Measurements from ENCODE around the gene ADIRF.
"Not testable (repeated sequence)": the region's sequence is repeated elsewhere in the genome, so short reads cannot be mapped to it uniquely, and the experiment has no call there.

ADIRF gene

DNA sequence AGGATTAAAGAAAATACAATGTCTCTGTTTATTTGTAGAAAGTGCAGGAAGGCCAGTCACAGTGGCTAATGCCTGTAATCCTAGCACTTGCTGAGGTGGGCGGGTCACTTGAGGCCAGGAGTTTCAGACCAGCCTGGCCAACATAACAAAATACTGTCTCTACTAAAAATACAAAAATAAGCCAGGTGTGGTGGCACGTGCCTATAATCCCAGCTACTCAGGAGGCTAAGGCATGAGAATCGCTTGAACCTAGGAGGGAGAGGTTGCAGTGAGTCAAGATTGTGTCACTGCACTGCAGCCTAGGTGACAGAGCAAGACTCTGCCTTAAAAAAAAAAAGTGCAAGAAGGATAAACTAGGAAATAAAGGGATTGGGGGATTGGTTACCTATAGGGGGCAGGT, 10.2 kb downstream of the ADIRF start:
- not testable (repeated sequence) for DNase-seq (ENCODE audit: low read depth in 2 of 2)

GRCh38 chr10:86979296-86979818, 11.1 kb downstream of the ADIRF start:
- no peak for DNase-seq (ENCODE audit: low read depth in 2 of 2)

- no peak for DNase-seq (ENCODE audit: low read depth in 2 of 2)
Measured at GRCh38 chr10:86979977-86980448, 11.7 kb downstream of the ADIRF start.

- DNase-seq (ENCODE audit: low read depth in 2 of 2), result not testable (repeated sequence)
Measured at GRCh38 chr10:86981020-86981419, 12.7 kb downstream of the ADIRF start.

DNA sequence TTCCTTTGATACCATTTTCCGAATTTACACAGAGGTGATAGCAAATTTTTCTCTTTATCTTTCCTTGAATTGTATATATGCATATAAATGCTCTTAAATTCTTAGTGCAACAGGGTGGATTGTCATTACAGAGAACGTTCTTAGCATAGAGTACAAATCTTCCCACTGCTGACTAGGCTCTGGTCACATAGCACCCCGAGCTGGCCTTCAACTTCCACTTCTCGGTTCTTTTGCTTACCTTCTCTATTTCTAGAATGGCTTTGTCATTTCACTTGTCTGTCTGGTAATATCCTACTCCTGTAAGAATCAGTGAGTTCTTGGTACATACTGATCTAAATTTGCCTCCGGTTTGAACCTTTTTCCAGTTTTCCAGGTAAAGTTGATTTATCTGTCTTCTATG, 13.4 kb downstream of the ADIRF start:
- no peak for DNase-seq (ENCODE audit: low read depth in 2 of 2)

- DNase-seq (ENCODE audit: low read depth in 2 of 2), result not testable (repeated sequence)
Measured at GRCh38 chr10:86984498-86984897, 16.2 kb downstream of the ADIRF start.

- DNase-seq (ENCODE audit: low read depth in 2 of 2), result no peak
Measured at GRCh38 chr10:86988520-86988919, 20.2 kb downstream of the ADIRF start.

DNA sequence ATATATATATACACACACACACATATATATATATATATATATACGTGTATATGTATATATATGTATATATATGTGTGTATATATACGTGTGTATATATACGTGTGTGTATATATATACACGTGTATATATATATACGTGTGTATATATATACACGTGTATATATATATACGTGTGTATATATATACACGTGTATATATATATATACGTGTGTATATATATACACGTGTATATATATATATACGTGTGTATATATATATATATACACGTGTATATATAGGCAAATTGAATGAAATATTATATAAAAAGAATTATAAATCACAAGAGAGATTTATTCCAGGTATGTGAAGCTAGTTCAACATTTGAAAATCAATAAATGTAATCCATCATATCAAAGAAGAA, 23.1 kb downstream of the ADIRF start:
- DNase-seq (ENCODE audit: low read depth in 2 of 2), result not testable (repeated sequence)

- DNase-seq (ENCODE audit: low read depth in 2 of 2), result no peak
Measured at GRCh38 chr10:86992456-86992855, 24.2 kb downstream of the ADIRF start.

DNA sequence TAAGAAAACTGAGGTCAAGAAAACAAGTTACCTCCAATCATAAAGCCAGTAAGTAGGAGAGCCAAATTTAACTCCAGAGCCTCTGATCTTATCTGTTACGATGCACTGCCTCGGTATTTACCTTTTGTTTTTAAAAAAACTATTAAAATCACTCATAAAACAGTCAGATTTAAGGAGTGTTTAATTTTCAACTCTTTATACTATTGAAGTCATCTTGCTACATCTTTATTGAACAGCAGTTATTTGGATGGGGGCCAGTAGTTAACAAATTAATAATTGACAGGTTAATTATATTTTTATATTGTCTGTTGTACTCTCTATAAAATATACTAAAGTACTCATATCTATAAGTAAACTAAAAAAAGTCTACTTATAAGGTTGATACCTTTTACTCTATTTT, 24.6 kb downstream of the ADIRF start:
- no peak for DNase-seq (ENCODE audit: low read depth in 2 of 2)

- not testable (repeated sequence) for DNase-seq (ENCODE audit: low read depth in 2 of 2)
Measured at GRCh38 chr10:86999802-87000403, 31.6 kb downstream of the ADIRF start.

DNA sequence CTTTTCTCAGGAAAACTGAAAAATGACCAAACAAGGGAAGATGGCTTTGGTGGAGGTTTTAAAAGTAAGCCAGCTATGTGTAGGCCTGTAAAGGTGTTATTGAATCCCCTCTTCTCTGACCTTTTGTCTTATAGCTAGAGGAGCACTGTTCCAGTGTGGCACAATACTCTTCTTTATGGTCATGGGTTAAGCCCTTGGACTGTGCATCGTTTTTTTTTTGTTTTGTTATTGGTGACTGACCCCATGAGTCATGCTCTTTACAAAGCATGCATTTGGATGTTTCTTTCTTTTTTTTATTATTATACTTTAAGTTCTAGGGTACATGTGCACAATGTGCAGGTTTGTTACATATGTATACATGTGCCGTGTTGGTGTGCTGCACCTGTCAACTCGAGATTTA, 32.2 kb downstream of the ADIRF start:
- DNase-seq (ENCODE audit: low read depth in 2 of 2), result no peak

- DNase-seq (ENCODE audit: low read depth in 2 of 2), result not testable (repeated sequence)
Measured at GRCh38 chr10:87007124-87007523, 38.8 kb downstream of the ADIRF start.

GRCh38 chr10:87007674-87008073, 39.4 kb downstream of the ADIRF start:
- not testable (repeated sequence) for DNase-seq (ENCODE audit: low read depth in 2 of 2)

GRCh38 chr10:87008303-87008702, 40.0 kb downstream of the ADIRF start:
- DNase-seq (ENCODE audit: low read depth in 2 of 2), result not testable (repeated sequence)

- not testable (repeated sequence) for DNase-seq (ENCODE audit: low read depth in 2 of 2)
Measured at GRCh38 chr10:87009134-87009696, 40.9 kb downstream of the ADIRF start.

DNA sequence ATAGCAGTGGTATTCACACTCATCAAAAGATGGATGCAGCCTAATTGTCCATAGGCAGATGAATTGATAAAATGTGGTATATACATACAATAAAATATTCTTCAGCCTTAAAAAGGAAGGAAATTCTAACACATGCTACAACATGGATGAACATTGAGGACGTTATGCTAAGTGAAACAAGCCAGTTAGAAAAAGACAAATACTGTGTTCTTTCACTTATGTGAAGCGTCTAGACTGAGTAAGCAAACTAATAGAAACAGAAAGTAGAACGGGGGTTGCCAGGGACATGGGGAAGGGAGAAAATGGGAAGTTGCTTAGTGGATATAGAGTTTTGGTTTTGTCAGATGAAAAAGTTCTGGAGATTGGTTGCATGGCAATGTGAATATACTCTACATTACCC, 45.2 kb downstream of the ADIRF start:
- DNase-seq (ENCODE audit: low read depth in 2 of 2), result not testable (repeated sequence)

DNA sequence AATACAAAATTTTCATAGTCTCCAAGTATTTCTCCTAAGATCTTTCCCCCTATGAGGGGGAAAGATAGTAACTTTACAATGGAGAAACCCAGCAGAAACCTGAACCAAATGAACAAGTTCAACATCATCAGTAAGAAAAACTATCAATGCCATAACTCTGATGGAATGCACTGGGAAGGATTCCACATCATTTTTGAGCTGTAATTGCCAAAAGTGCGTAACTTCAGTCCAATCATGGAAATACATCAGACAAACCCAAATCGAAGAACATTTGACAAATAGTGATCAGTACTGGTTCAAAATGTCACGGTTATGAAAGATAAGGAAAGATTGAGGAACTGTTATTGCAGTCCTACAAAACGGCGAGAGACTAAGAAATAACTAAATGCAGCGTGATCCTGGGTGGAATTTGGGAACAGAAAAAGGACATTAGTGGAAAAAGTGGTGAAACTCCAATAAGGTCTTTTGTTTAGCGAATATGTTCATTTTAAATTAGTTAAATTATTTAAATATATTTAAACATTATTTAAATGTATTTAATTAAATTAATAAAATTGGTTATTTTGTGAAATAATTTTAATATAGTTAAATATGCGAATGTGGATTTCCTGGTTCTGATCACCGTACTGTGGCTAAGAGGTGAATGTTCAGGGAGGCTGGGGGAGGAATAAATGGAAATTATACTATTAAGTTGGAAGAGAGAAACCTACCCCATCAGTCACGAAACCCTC, 46.9 kb downstream of the ADIRF start:
- DNase-seq (ENCODE audit: low read depth in 2 of 2), result not testable (repeated sequence)

GRCh38 chr10:87018127-87018526, 49.8 kb downstream of the ADIRF start:
- DNase-seq (ENCODE audit: low read depth in 2 of 2), result not testable (repeated sequence)

DNA sequence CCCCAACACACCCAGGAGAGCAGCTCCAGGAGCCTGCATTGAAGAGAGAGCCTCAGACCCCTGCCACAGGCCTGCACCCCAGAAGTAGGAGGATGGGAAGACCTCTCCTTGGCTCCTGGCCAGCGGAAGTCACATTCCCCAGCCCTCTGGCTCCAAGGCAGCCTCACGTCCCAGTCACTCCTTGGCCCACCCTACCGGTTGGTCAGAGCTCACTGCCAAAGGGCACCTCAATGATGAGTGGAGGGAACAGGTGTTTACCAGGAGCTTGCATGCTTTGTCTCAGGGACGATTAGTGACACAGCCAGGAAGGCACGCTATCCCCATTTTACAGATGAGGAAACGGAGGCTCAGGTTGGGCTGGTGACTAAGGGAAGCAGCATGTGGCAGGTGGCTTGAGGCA, 50.8 kb downstream of the ADIRF start:
- DNase-seq (ENCODE audit: low read depth in 2 of 2), result not testable (repeated sequence)

GRCh38 chr10:87019504-87019903, 51.2 kb downstream of the ADIRF start:
- DNase-seq (ENCODE audit: low read depth in 2 of 2), result not testable (repeated sequence)

GRCh38 chr10:87020056-87020455, 51.8 kb downstream of the ADIRF start, which contains the start of gene FAM25A:
TSS of gene FAM25A (plus strand) at chr10:87020294. CDS start at chr10:87020325, 31 bp downstream.
- not testable (repeated sequence) for DNase-seq (ENCODE audit: low read depth in 2 of 2)
